ENCODE results near the gene SERP2.
A peak's percentile ranks its signal among the peaks of the same experiment; 100 is the strongest.
"Not testable (repeated sequence)": the region's sequence is repeated elsewhere in the genome, so short reads cannot be mapped to it uniquely, and the experiment has no call there.

SERP2 gene

GRCh38 chr13:44373601-44374347 is at the start of gene SERP2:
Gene SERP2, plus strand, starts transcription at chr13:44373824. Its CDS starts 202 bp downstream, at chr13:44374026.
- peak; percentile 48 for DNase-seq

GRCh38 chr13:44326961-44327360 is 46.7 kb upstream of the SERP2 start:
- no peak for DNase-seq

GRCh38 chr13:44329041-44329440 is 44.6 kb upstream of the SERP2 start:
- DNase-seq = not testable (repeated sequence)

GRCh38 chr13:44329909-44330545 is 43.6 kb upstream of the SERP2 start:
- DNase-seq = no peak

GRCh38 chr13:44331446-44331845 is 42.2 kb upstream of the SERP2 start:
- no peak for DNase-seq

GRCh38 chr13:44331912-44332851 is 41.4 kb upstream of the SERP2 start:
- DNase-seq = peak; percentile 74

- no peak for DNase-seq
Observed at GRCh38 chr13:44333950-44334655, 39.5 kb upstream of the SERP2 start.

GRCh38 chr13:44334751-44335150 is 38.9 kb upstream of the SERP2 start:
- DNase-seq = no peak

GRCh38 chr13:44336934-44337333 is 36.7 kb upstream of the SERP2 start:
- no peak for DNase-seq

GRCh38 chr13:44337581-44337980 is 36.0 kb upstream of the SERP2 start:
- DNase-seq = no peak

- DNase-seq = no peak
Observed at GRCh38 chr13:44340508-44340907, 33.1 kb upstream of the SERP2 start.

GRCh38 chr13:44342741-44343140 is 30.9 kb upstream of the SERP2 start:
- DNase-seq = no peak

- DNase-seq = no peak
Observed at GRCh38 chr13:44346534-44346933, 27.1 kb upstream of the SERP2 start.

- no peak for DNase-seq
Observed at GRCh38 chr13:44347301-44347700, 26.3 kb upstream of the SERP2 start.

GRCh38 chr13:44347949-44348348 is 25.7 kb upstream of the SERP2 start:
- no peak for DNase-seq

- no peak for DNase-seq
Observed at GRCh38 chr13:44350775-44351504, 22.7 kb upstream of the SERP2 start.

GRCh38 chr13:44351505-44351854 is 22.1 kb upstream of the SERP2 start:
- DNase-seq = no peak

- DNase-seq = no peak
Observed at GRCh38 chr13:44352202-44352601, 21.4 kb upstream of the SERP2 start.

- no peak for DNase-seq
Observed at GRCh38 chr13:44352671-44353070, 21.0 kb upstream of the SERP2 start.

GRCh38 chr13:44354331-44354730 is 19.3 kb upstream of the SERP2 start:
- no peak for DNase-seq

- DNase-seq = no peak
Observed at GRCh38 chr13:44354884-44355283, 18.7 kb upstream of the SERP2 start.

- DNase-seq = no peak
Observed at GRCh38 chr13:44355621-44356020, 18.0 kb upstream of the SERP2 start.
